Astrocyte (in vitro differentiated cells and primary cell): ENCODE data around the gene AKAP9. TPM values are rescaled to one million over a fixed set of nuclear protein-coding genes. Genes with fewer than 3 reads are reported as not detected.
"Not testable (repeated sequence)": the region's sequence is repeated elsewhere in the genome, so short reads cannot be mapped to it uniquely, and the experiment has no call there.

Source experiments
- DNase-seq: peaks from one replicate; pipeline ENCODE4 v3.0.0-alpha.2; 2010; ENCODE audit warnings: low read depth
- FAIRE-seq: peaks from 2 replicates; lab custom pipeline; 2011; peaks lifted over from hg19 to GRCh38; lab: Jason Lieb, UNC
- H2AFZ ChIP-seq: 2 replicates; pipeline ENCODE4 v1.6.0; 2012; ENCODE audit warnings: low read depth, low read length, inconsistent platforms
- H3K27ac ChIP-seq: 2 replicates; pipeline ENCODE4 v1.5.1; 2011; ENCODE audit warnings: low read depth, low read length, inconsistent platforms
- H3K27me3 ChIP-seq: 2 replicates; pipeline ENCODE4 v1.6.0; 2011; ENCODE audit warnings: low read length, inconsistent platforms; ENCODE audit not compliant: insufficient read depth
- H3K36me3 ChIP-seq: 2 replicates; pipeline ENCODE4 v1.5.1; 2011; ENCODE audit warnings: low read length, inconsistent platforms; ENCODE audit not compliant: insufficient read depth
- H3K4me1 ChIP-seq: 2 replicates; pipeline ENCODE4 v1.5.1; 2011; ENCODE audit warnings: low read length, inconsistent platforms; ENCODE audit not compliant: insufficient read depth
- H3K4me2 ChIP-seq: 2 replicates; pipeline ENCODE4 v1.6.0; 2012; ENCODE audit warnings: low read length, inconsistent platforms
- H3K4me3 ChIP-seq: 2 replicates; pipeline ENCODE4 v1.5.1; 2011; ENCODE audit warnings: low read depth, mild to moderate bottlenecking, low read length, inconsistent platforms; ENCODE audit not compliant: insufficient read depth
- H3K79me2 ChIP-seq: 2 replicates; pipeline ENCODE4 v1.6.0; 2012; ENCODE audit warnings: mild to moderate bottlenecking, low read length, inconsistent platforms; ENCODE audit not compliant: insufficient read depth
- H3K9ac ChIP-seq: 2 replicates; pipeline ENCODE4 v1.6.0; 2012; ENCODE audit warnings: mild to moderate bottlenecking, low read length, inconsistent platforms
- H3K9me3 ChIP-seq: 2 replicates; pipeline ENCODE4 v1.5.1; 2012; ENCODE audit warnings: low read depth, mild to moderate bottlenecking, low read length, inconsistent platforms; ENCODE audit not compliant: insufficient read depth
- H4K20me1 ChIP-seq: 2 replicates; pipeline ENCODE4 v1.6.0; 2012; ENCODE audit warnings: low read length, inconsistent platforms; ENCODE audit not compliant: insufficient read depth
- H3K27ac Mint-ChIP-seq: one replicate; pipeline ENCODE4 v1.8.0; 2021; ENCODE audit warnings: mild to moderate bottlenecking, mixed read lengths; ENCODE audit not compliant: unreplicated experiment
- H3K27me3 Mint-ChIP-seq: one replicate; pipeline ENCODE4 v1.8.0; 2021; ENCODE audit warnings: low read depth, mixed read lengths; ENCODE audit not compliant: unreplicated experiment
- H3K36me3 Mint-ChIP-seq: one replicate; pipeline ENCODE4 v1.8.0; 2021; ENCODE audit warnings: low read depth, mixed read lengths; ENCODE audit not compliant: unreplicated experiment
- H3K4me1 Mint-ChIP-seq: one replicate; pipeline ENCODE4 v1.8.0; 2021; ENCODE audit warnings: low read depth, mixed read lengths; ENCODE audit not compliant: unreplicated experiment
- H3K4me3 Mint-ChIP-seq: one replicate; pipeline ENCODE4 v1.8.0; 2021; ENCODE audit warnings: mild to moderate bottlenecking, moderate library complexity, mixed read lengths; ENCODE audit not compliant: unreplicated experiment
- H3K9me3 Mint-ChIP-seq: one replicate; pipeline ENCODE4 v1.8.0; 2021; ENCODE audit warnings: mild to moderate bottlenecking, mixed read lengths; ENCODE audit not compliant: unreplicated experiment
- CTCF ChIP-seq: IDR thresholded peaks from 2 replicates; pipeline ENCODE4 v1.5.1; 2011; ENCODE audit warnings: low read depth, mild to moderate bottlenecking, inconsistent platforms, low read length, moderate library complexity; ENCODE audit not compliant: insufficient read depth
- EZH2 ChIP-seq: IDR thresholded peaks from 2 replicates; pipeline ENCODE4 v1.6.1; 2012; ENCODE audit warnings: mild to moderate bottlenecking, low read length, inconsistent platforms; ENCODE audit not compliant: insufficient read depth
- total RNA-seq: library from RNA; stranded (reverse); gene quantifications from 2 replicates; pipeline ENCODE4 v1.2.1, GENCODE V29; 2021

The AKAP9 gene
- total RNA-seq, 1 donor from 2014 or later, result 55.6 TPM

- H3K4me1 ChIP-seq, result peaks cover 18% of the 10 kb centered on the region
- peak; percentile 80 for FAIRE-seq
- H3K9me3 ChIP-seq, result no peaks in the 10 kb centered on the region
- H3K79me2 ChIP-seq, result no peaks in the 10 kb centered on the region
- peak overlapping the region; percentile 74 for H3K27ac ChIP-seq
- Mint-ChIP-seq H3K4me1 (peaks cover 17% of the 10 kb centered on the region), H3K27ac (peak overlapping the region; percentile 67), H3K36me3 (peaks cover 21% of the 10 kb centered on the region), H3K4me3 (no peak overlapping the region), H3K27me3 (no peaks in the 10 kb centered on the region), H3K9me3 (peaks cover 2% of the 10 kb centered on the region)
- H3K4me3 ChIP-seq, result peak overlapping the region; percentile 26
- H3K9ac ChIP-seq, result peak overlapping the region; percentile 36
- peaks cover 9% of the 10 kb centered on the region for H3K36me3 ChIP-seq
- H3K27me3 ChIP-seq, result no peaks in the 10 kb centered on the region
- no peaks in the 10 kb centered on the region for H4K20me1 ChIP-seq
- H2AFZ ChIP-seq, result no peak overlapping the region
- DNase-seq, result peak; percentile 87
- TF ChIP-seq CTCF (no peak), EZH2 (no peak)
- peak overlapping the region; percentile 71 for H3K4me2 ChIP-seq
Observed at GRCh38 chr7:92025260-92025659, 84.6 kb downstream of the AKAP9 start.

GRCh38 chr7:92026635-92027034 lies 86.0 kb downstream of the AKAP9 start:
- Histone ChIP-seq H3K36me3 (peaks cover 13% of the 10 kb centered on the region), H3K4me1 (peaks cover 18% of the 10 kb centered on the region), H3K27ac (peak overlapping the region; percentile 74)
- not testable (repeated sequence) for H3K9ac ChIP-seq, H3K4me3 ChIP-seq, H3K9me3 ChIP-seq, H3K4me2 ChIP-seq, H3K9me3 Mint-ChIP-seq, H4K20me1 ChIP-seq, H3K79me2 ChIP-seq, H3K27me3 Mint-ChIP-seq, H3K27me3 ChIP-seq, DNase-seq, H3K4me3 Mint-ChIP-seq, H2AFZ ChIP-seq, FAIRE-seq, H3K4me1 Mint-ChIP-seq, H3K27ac Mint-ChIP-seq
- peaks cover 22% of the 10 kb centered on the region for H3K36me3 Mint-ChIP-seq

- DNase-seq, H3K27me3 ChIP-seq, FAIRE-seq, H3K4me2 ChIP-seq, H3K27ac ChIP-seq, H3K4me3 ChIP-seq, H3K9ac ChIP-seq, H3K9me3 ChIP-seq, H3K79me2 ChIP-seq, H3K4me3 Mint-ChIP-seq, H3K4me1 Mint-ChIP-seq, H2AFZ ChIP-seq, H4K20me1 ChIP-seq, H3K9me3 Mint-ChIP-seq, H3K27me3 Mint-ChIP-seq, H3K27ac Mint-ChIP-seq: not testable (repeated sequence)
- Histone ChIP-seq H3K36me3 (peaks cover 13% of the 10 kb centered on the region), H3K4me1 (peaks cover 18% of the 10 kb centered on the region)
- H3K36me3 Mint-ChIP-seq, result peaks cover 22% of the 10 kb centered on the region
Observed at GRCh38 chr7:92027128-92027527, 86.5 kb downstream of the AKAP9 start.
